Karpas-422 (cell line): Measurements from ENCODE around the gene SPOCD1. TPM values are rescaled to one million over a fixed set of nuclear protein-coding genes. Genes with fewer than 3 reads are reported as not detected.

ENCODE experiments used
- DNase-seq: peaks from one replicate; pipeline ENCODE4 v3.0.0-alpha.2; 2015
- H2AFZ ChIP-seq: fragments of 200-600 bp; sonication (generic); 2 replicates; pipeline ENCODE4 v1.6.1; 2014; ENCODE audit warnings: antibody characterized with exemption, low read length, mixed read lengths
- H3K27ac ChIP-seq: fragments of 200-600 bp; sonication (generic); 2 replicates; pipeline ENCODE4 v1.5.1; 2014; ENCODE audit warnings: mild to moderate bottlenecking, low read length, moderate library complexity
- H3K27me3 ChIP-seq: fragments of 200-600 bp; sonication (generic); 2 replicates; pipeline ENCODE4 v1.6.1; 2014; ENCODE audit warnings: low read length, mixed read lengths
- H3K36me3 ChIP-seq: fragments of 200-600 bp; sonication (generic); 2 replicates; pipeline ENCODE4 v1.6.1; 2014; ENCODE audit warnings: low read length, mixed read lengths; ENCODE audit not compliant: insufficient read depth
- H3K4me1 ChIP-seq: fragments of 200-600 bp; sonication (generic); 2 replicates; pipeline ENCODE4 v1.6.1; 2014; ENCODE audit warnings: mild to moderate bottlenecking, low read length, mixed read lengths
- H3K4me2 ChIP-seq: fragments of 200-600 bp; sonication (generic); 2 replicates; pipeline ENCODE4 v1.6.1; 2014; ENCODE audit warnings: low read length, low read depth, mild to moderate bottlenecking; ENCODE audit not compliant: poor library complexity, severe bottlenecking
- H3K4me3 ChIP-seq: fragments of 200-600 bp; sonication (generic); 2 replicates; pipeline ENCODE4 v1.5.1; 2014; ENCODE audit warnings: mild to moderate bottlenecking, antibody characterized with exemption, low read length, mixed read lengths
- H3K79me2 ChIP-seq: fragments of 200-600 bp; sonication (generic); 2 replicates; pipeline ENCODE4 v1.6.1; 2014; ENCODE audit warnings: mild to moderate bottlenecking, low read length, mixed read lengths
- H3K9ac ChIP-seq: fragments of 200-600 bp; sonication (generic); 2 replicates; pipeline ENCODE4 v1.6.0; 2014; ENCODE audit warnings: low read length
- H3K9me2 ChIP-seq: fragments of 200-600 bp; sonication (generic), shearing (Covaris generic); replicated peaks from 2 replicates; pipeline ENCODE4 v1.6.0; 2014; ENCODE audit warnings: mild to moderate bottlenecking, low read length, moderate library complexity; ENCODE audit not compliant: insufficient read depth
- H3K9me3 ChIP-seq: fragments of 300-700, 200-600 bp; sonication (generic); 2 replicates; pipeline ENCODE4 v1.6.1; 2014; ENCODE audit warnings: low read length, mixed read lengths
- H4K20me1 ChIP-seq: fragments of 200-600 bp; sonication (generic); 2 replicates; pipeline ENCODE4 v1.6.1; 2014; ENCODE audit warnings: mild to moderate bottlenecking, antibody characterized with exemption, low read length, low read depth; ENCODE audit not compliant: insufficient read depth
- total RNA-seq: library from RNA; depleted of rRNA; stranded (reverse); fragments of >200 nt; shearing (Covaris generic); gene quantifications from 2 replicates; pipeline ENCODE4 v1.2.3, GENCODE V29; 2014; ENCODE audit warnings: low replicate concordance

Gene SPOCD1
- total RNA-seq, 1 experiment from 2014 or later, result not detected

- DNase-seq, result no peak
- Histone ChIP-seq H2AFZ (no peak overlapping the region), H3K4me2 (no peak overlapping the region), H3K4me1 (peaks cover 16% of the 10 kb centered on the region), H3K79me2 (no peaks in the 10 kb centered on the region), H3K9me3 (no peaks in the 10 kb centered on the region), H3K9ac (no peak overlapping the region), H3K9me2 (no peaks in the 10 kb centered on the region), H3K27ac (no peak overlapping the region), H3K4me3 (no peak overlapping the region), H4K20me1 (no peaks in the 10 kb centered on the region), H3K27me3 (no peaks in the 10 kb centered on the region), H3K36me3 (no peaks in the 10 kb centered on the region)
Measured at GRCh38 chr1:31771891-31772668, 43.7 kb downstream of the SPOCD1 start.

GRCh38 chr1:31769720-31770390 lies 46.0 kb downstream of the SPOCD1 start:
- Histone ChIP-seq H3K9ac (no peak overlapping the region), H3K9me2 (no peaks in the 10 kb centered on the region), H3K36me3 (no peaks in the 10 kb centered on the region), H3K4me3 (no peak overlapping the region), H3K27me3 (no peaks in the 10 kb centered on the region), H3K79me2 (no peaks in the 10 kb centered on the region), H3K4me1 (peaks cover 37% of the 10 kb centered on the region), H2AFZ (no peak overlapping the region), H4K20me1 (no peaks in the 10 kb centered on the region), H3K4me2 (no peak overlapping the region), H3K9me3 (no peaks in the 10 kb centered on the region), H3K27ac (no peak overlapping the region)
- DNase-seq, result no peak

- H3K9me3 ChIP-seq, result no peaks in the 10 kb centered on the region
- H3K27me3 ChIP-seq, result no peaks in the 10 kb centered on the region
- no peaks in the 10 kb centered on the region for H3K9me2 ChIP-seq
- H2AFZ ChIP-seq, result no peak overlapping the region
- H3K9ac ChIP-seq, result no peak overlapping the region
- H4K20me1 ChIP-seq, result no peaks in the 10 kb centered on the region
- H3K79me2 ChIP-seq, result no peaks in the 10 kb centered on the region
- peaks cover 43% of the 10 kb centered on the region for H3K4me1 ChIP-seq
- no peak overlapping the region for H3K4me3 ChIP-seq
- H3K4me2 ChIP-seq, result no peak overlapping the region
- H3K27ac ChIP-seq, result no peak overlapping the region
- DNase-seq, result peak; percentile 72
- no peaks in the 10 kb centered on the region for H3K36me3 ChIP-seq
Measured at GRCh38 chr1:31768939-31769704, 46.7 kb downstream of the SPOCD1 start.

GRCh38 chr1:31768407-31768907 lies 47.4 kb downstream of the SPOCD1 start:
- H3K4me1 ChIP-seq, result peaks cover 43% of the 10 kb centered on the region
- DNase-seq, result no peak
- H3K9me3 ChIP-seq, result no peaks in the 10 kb centered on the region
- H3K27me3 ChIP-seq, result no peaks in the 10 kb centered on the region
- no peak overlapping the region for H2AFZ ChIP-seq
- H3K9me2 ChIP-seq, result no peaks in the 10 kb centered on the region
- H3K9ac ChIP-seq, result no peak overlapping the region
- H3K4me3 ChIP-seq, result no peak overlapping the region
- H3K36me3 ChIP-seq, result no peaks in the 10 kb centered on the region
- H3K27ac ChIP-seq, result no peak overlapping the region
- no peaks in the 10 kb centered on the region for H4K20me1 ChIP-seq
- no peak overlapping the region for H3K4me2 ChIP-seq
- no peaks in the 10 kb centered on the region for H3K79me2 ChIP-seq

GRCh38 chr1:31767225-31767624 lies 48.6 kb downstream of the SPOCD1 start:
- Histone ChIP-seq H4K20me1 (peaks cover 2% of the 10 kb centered on the region), H3K4me3 (no peak overlapping the region), H3K4me1 (peaks cover 50% of the 10 kb centered on the region), H2AFZ (no peak overlapping the region), H3K79me2 (0 out of 2 replicates have a peak, but pooled peaks cover under 1% of the 10 kb centered on the region), H3K9ac (no peak overlapping the region), H3K9me2 (no peaks in the 10 kb centered on the region), H3K36me3 (no peaks in the 10 kb centered on the region), H3K27me3 (no peaks in the 10 kb centered on the region), H3K9me3 (no peaks in the 10 kb centered on the region), H3K27ac (no peak overlapping the region), H3K4me2 (no peak overlapping the region)
- DNase-seq, result no peak

- Histone ChIP-seq H3K4me1 (peaks cover 67% of the 10 kb centered on the region), H4K20me1 (peaks cover 19% of the 10 kb centered on the region), H3K79me2 (0 out of 2 replicates have a peak, but pooled peaks cover 4% of the 10 kb centered on the region), H2AFZ (0 out of 2 replicates have a peak overlapping the region, but pooled peaks have one; percentile 28), H3K4me3 (no peak overlapping the region), H3K36me3 (no peaks in the 10 kb centered on the region), H3K9ac (peak overlapping the region; percentile 28), H3K9me3 (no peaks in the 10 kb centered on the region), H3K4me2 (peak overlapping the region; percentile 6), H3K9me2 (no peaks in the 10 kb centered on the region), H3K27me3 (no peaks in the 10 kb centered on the region), H3K27ac (peak overlapping the region; percentile 65; the same call in 1 of the 2 replicates)
- no peak for DNase-seq
Measured at GRCh38 chr1:31765516-31765915, 50.3 kb downstream of the SPOCD1 start.

GRCh38 chr1:31765041-31765467 lies 50.8 kb downstream of the SPOCD1 start:
- peaks cover 24% of the 10 kb centered on the region for H4K20me1 ChIP-seq
- H2AFZ ChIP-seq, result no peak overlapping the region
- peak; percentile 88 for DNase-seq
- no peaks in the 10 kb centered on the region for H3K27me3 ChIP-seq
- peaks cover 71% of the 10 kb centered on the region for H3K4me1 ChIP-seq
- H3K36me3 ChIP-seq, result no peaks in the 10 kb centered on the region
- peak overlapping the region; percentile 65 for H3K27ac ChIP-seq
- H3K4me3 ChIP-seq, result peak overlapping the region; percentile 63; the same call in 1 of the 2 replicates
- peak overlapping the region; percentile 67 for H3K9ac ChIP-seq
- no peaks in the 10 kb centered on the region for H3K9me2 ChIP-seq
- no peaks in the 10 kb centered on the region for H3K9me3 ChIP-seq
- H3K79me2 ChIP-seq, result 0 out of 2 replicates have a peak, but pooled peaks cover 4% of the 10 kb centered on the region
- peak overlapping the region; percentile 66 for H3K4me2 ChIP-seq
